HG02610 (cell line): ENCODE results near the gene CREG1.
A peak's percentile ranks its signal among the peaks of the same experiment; 100 is the strongest.

Experiments
- ATAC-seq: cut with Tn5 transposase; IDR thresholded peaks from one replicate; pipeline ENCODE4 v1.9.1; 2021; ENCODE audit warnings: mild to moderate bottlenecking, moderate library complexity; ENCODE audit not compliant: unreplicated experiment

CREG1 gene

DNA sequence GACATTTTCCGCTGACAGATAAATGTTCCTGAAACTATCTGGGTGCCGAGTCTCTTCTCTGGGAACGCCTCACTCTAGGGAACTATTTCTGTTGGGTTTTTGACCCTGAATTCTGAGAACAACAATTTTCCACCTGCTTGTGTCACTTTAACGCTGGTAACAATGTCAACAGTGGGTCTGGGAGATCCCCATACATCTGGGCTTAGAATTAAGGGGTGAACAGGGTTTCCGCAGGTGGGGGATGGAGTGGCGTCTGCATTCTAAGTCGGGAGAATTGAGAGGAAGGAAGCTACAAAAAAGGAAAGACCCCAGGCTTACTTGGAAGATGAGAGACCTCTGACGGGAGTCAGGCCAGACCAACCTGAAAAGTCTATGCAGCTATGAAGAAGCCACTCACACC is 44.0 kb downstream of the CREG1 start:
- ATAC-seq, result no peak

GRCh38 chr1:167507719-167508118 is 45.8 kb downstream of the CREG1 start:
- ATAC-seq, result no peak

DNA sequence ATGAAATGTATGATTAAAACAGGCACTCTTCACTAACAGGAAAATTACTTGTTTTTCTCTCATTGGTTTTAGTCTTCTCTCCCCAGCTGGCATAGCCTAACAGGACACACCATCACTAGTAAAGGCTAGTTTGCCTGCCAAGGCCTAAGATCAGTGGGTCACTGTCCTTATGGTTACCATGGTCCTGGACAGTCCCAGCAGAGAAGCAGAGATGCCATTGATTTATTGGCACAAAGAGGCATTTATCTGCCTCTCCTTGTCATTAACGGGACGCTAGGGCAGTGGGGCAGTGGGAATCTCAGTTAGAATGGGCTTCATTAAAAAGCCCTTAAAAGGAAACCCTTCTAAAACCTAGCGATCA is 49.1 kb downstream of the CREG1 start:
- no peak for ATAC-seq

- no peak for ATAC-seq
Measured at GRCh38 chr1:167503626-167504466, 49.7 kb downstream of the CREG1 start.

DNA sequence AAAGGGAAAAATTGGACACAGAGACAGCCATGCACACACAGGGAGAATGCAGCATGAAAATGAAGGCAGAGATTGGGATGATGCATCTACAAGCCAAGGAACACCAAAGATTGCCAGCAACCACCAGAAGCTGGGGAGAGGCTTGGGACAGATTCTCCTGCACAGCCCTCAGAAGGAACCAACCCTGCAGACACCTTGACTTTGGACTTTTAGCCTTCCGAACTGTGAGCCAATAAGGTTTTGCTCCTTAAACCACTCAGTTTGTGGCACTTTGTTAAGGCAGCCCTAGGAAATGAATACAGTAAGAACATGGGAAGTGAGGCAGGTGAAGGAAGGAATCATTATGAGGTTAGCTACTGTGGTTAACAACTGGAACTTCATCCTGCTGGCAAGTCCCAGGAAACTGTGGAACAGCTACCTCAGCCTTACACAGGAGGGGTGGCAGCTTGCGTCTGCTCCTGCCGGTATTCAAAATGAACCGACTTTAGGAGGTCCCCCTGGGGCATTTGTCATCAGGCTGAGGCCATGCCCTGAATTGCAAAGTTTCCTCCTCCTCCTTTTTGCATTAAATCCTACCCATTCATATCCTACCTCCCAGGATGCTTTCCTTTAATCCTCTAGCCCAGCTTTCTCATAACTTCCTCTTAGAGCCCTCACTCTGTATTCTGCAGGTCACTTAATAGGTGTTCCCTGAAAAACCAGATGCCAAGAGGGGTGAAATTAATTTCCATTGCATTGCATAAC is 50.7 kb downstream of the CREG1 start:
- ATAC-seq, result no peak

DNA sequence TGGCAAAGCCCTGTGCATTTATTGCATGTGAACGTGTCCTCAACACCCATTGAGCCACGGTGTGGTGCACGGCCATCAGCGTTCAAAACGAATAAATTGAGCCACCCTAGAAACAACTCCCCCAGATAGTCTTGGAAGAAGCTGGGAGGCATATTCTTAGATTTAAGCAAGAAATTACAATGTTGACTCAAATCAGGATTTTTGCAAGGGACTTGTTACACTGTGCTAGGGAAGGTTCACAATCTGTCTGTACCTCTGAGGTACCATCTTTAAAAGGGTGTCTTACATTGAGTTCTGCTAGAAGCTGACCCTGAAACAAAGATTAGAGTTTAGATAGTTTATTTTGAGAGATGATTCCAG is 51.4 kb downstream of the CREG1 start:
- ATAC-seq, result no peak

DNA sequence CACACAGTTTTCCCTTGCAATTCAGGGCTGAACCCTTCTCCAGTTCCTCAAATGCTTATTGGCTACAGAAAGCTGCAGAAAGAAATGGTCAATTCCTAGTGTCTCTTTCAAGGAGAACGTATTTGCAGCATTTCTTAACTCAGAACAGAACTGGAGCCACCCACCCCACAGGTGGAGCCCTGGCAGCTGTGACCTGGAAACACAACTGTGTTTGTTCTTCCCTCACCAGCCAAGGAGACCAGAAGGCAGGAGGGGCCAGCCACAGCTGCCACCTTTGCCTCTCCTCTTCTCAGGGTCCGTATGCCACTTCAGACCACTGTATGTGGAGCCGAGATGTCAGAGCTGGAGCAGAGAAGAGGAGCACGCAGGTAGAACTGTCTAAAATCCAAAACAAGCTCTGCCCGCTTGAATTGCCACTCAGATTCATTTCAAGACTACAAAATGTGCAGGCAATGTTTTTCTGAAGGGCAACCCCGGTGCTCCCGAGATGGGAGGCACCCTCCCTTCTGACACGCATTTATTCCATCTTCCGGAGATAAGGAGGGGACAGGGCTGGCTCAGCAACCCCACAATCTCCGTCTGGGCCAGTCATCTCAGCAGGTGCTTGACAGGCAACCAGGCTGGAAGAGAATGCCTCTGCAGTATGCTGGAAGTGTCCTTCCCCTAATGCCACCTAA is 51.9 kb downstream of the CREG1 start:
- ATAC-seq, result no peak

- ATAC-seq, result no peak
Measured at GRCh38 chr1:167500283-167500860, 53.2 kb downstream of the CREG1 start.

GRCh38 chr1:167499664-167500101 is 53.9 kb downstream of the CREG1 start:
- ATAC-seq, result peak; percentile 97

GRCh38 chr1:167499106-167499505 is 54.5 kb downstream of the CREG1 start:
- no peak for ATAC-seq

- ATAC-seq, result no peak
Measured at GRCh38 chr1:167496797-167497619, 56.6 kb downstream of the CREG1 start.

DNA sequence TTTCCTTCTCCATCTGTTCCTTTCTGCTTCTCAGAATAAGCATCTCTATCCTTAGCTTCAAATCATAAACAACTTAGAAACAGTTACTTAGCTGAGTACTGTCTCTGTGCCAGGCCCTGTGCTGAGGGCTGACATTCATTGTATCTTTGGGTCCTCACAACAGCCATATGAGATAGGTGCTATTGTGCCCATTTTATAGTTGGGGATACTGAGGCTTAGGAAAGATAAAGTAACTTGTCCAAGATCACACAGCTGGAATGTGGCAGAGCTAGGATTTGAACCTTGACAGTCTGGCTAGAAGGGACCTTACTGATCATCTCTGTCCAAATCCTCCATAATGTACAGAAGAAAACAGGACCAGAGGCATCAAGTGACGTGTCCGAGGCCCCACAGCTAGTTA is 60.2 kb downstream of the CREG1 start:
- no peak for ATAC-seq

GRCh38 chr1:167492481-167492910 is 61.1 kb downstream of the CREG1 start:
- ATAC-seq, result no peak

DNA sequence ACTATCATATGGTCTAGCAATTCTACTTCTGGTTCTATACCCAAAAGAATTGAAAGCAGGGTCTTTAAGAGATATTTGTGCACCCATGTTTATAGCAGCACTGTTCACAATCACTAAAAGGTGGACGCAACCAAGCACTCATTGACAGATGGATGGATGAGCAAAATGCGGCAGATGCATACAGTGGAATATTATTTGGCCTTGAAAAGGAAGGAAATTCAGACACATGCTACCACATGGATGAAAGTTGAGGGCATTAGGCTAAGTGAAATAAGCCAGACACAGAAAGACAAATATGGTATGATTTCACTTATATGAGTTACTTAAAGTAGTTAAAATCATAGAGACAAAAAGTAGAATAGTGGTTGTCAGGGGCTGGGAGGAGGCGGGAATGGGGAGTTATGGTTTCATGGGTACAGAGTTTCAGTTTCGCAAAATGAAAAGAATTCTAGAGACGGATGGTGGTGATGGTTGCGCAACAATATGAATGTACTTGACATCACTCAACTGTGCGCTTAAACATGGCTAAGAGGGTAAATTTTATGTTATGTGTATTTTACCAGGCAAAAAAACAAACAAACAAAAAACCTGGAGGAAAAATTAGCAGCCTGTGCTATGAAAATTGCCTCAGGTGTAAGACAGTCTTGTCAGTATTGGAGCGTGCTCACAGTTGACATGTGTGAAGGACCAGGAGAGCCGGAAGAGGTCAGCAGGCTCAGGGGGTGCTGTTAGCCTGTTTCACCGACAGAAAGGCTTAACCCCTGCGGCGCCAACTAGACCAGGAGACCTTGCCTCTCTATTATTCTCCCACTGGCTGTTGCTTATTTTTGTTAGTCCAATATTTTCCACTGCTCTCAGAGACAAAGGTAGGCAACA is 61.7 kb downstream of the CREG1 start:
- ATAC-seq, result no peak
